Measurements from ENCODE around the gene MRPL48.
"Not testable (repeated sequence)": the region's sequence is repeated elsewhere in the genome, so short reads cannot be mapped to it uniquely, and the experiment has no call there.

The MRPL48 gene

GRCh38 chr11:73839123-73839457, 51.4 kb downstream of the MRPL48 start:
- DNase-seq (ENCODE audit: low read depth) = no peak

- DNase-seq (ENCODE audit: low read depth) = no peak
Observed at GRCh38 chr11:73851046-73851764, 63.5 kb downstream of the MRPL48 start.

- DNase-seq (ENCODE audit: low read depth) = no peak
Observed at GRCh38 chr11:73852049-73852448, 64.4 kb downstream of the MRPL48 start.

- no peak for DNase-seq (ENCODE audit: low read depth)
Observed at GRCh38 chr11:73854680-73855079, 67.0 kb downstream of the MRPL48 start.

GRCh38 chr11:73856031-73856567, 68.4 kb downstream of the MRPL48 start:
- DNase-seq (ENCODE audit: low read depth) = no peak

GRCh38 chr11:73859671-73860070, 72.0 kb downstream of the MRPL48 start:
- no peak for DNase-seq (ENCODE audit: low read depth)

GRCh38 chr11:73860202-73860601, 72.5 kb downstream of the MRPL48 start:
- DNase-seq (ENCODE audit: low read depth) = no peak

GRCh38 chr11:73862986-73863385, 75.3 kb downstream of the MRPL48 start:
- no peak for DNase-seq (ENCODE audit: low read depth)

- DNase-seq (ENCODE audit: low read depth) = no peak
Observed at GRCh38 chr11:73866095-73866579, 78.5 kb downstream of the MRPL48 start.

- no peak for DNase-seq (ENCODE audit: low read depth)
Observed at GRCh38 chr11:73866586-73866996, 78.9 kb downstream of the MRPL48 start.

- no peak for DNase-seq (ENCODE audit: low read depth)
Observed at GRCh38 chr11:73869332-73869949, 81.8 kb downstream of the MRPL48 start.

GRCh38 chr11:73870261-73870660, 82.6 kb downstream of the MRPL48 start:
- DNase-seq (ENCODE audit: low read depth) = no peak

GRCh38 chr11:73872749-73873357, 85.2 kb downstream of the MRPL48 start:
- no peak for DNase-seq (ENCODE audit: low read depth)

GRCh38 chr11:73875380-73875779, 87.7 kb downstream of the MRPL48 start:
- DNase-seq (ENCODE audit: low read depth) = no peak

- no peak for DNase-seq (ENCODE audit: low read depth)
Observed at GRCh38 chr11:73875840-73876239, 88.2 kb downstream of the MRPL48 start.

- DNase-seq (ENCODE audit: low read depth) = peak; percentile 88
Observed at GRCh38 chr11:73876424-73877310, 89.0 kb downstream of the MRPL48 start, which contains the start of the genes COA4 and PAAF1. Gene COA4 (minus strand): TSS chr11:73876846. CDS start chr11:73873378, 3,468 bp downstream. Gene PAAF1 (plus strand): TSS chr11:73876999. CDS start chr11:73877022, 23 bp downstream.

- no peak for DNase-seq (ENCODE audit: low read depth)
Observed at GRCh38 chr11:73878771-73879170, 91.1 kb downstream of the MRPL48 start.

GRCh38 chr11:73880449-73880848, 92.8 kb downstream of the MRPL48 start:
- not testable (repeated sequence) for DNase-seq (ENCODE audit: low read depth)

GRCh38 chr11:73883856-73884255, 96.2 kb downstream of the MRPL48 start:
- no peak for DNase-seq (ENCODE audit: low read depth)

- no peak for DNase-seq (ENCODE audit: low read depth)
Observed at GRCh38 chr11:73888244-73888643, 100.6 kb downstream of the MRPL48 start.

GRCh38 chr11:73889019-73889418, 101.3 kb downstream of the MRPL48 start:
- DNase-seq (ENCODE audit: low read depth) = no peak

- DNase-seq (ENCODE audit: low read depth) = no peak
Observed at GRCh38 chr11:73889536-73889935, 101.9 kb downstream of the MRPL48 start.
